Right lobe of liver (tissue), 4 donors: ENCODE measurements around the gene GCLM.
A peak's percentile ranks its signal among the peaks of the same experiment; 100 is the strongest.

Experiments
- CTCF ChIP-seq, 4 donors: fragments of 200-600 bp in 3 of 4; fragments of 450-650 bp in 1 of 4; IDR thresholded peaks; one replicate each; pipeline versions ENCODE4 v1.5.1 to v1.8.0; 2016 to 2022; ENCODE audit warnings: antibody characterized with exemption in 4 of 4, mild to moderate bottlenecking in 2 of 4
- POLR2A ChIP-seq: fragments of 450-650 bp; IDR thresholded peaks from one replicate; pipeline ENCODE4 v1.6.1; 2017; ENCODE audit warnings: antibody characterized with exemption, mild to moderate bottlenecking
- donor health status: DM: no; HTN: no; CAD: no.
- donor health status: DM: no; HTN: no; CAD: no.
- donor health status: DM: no; HTN: yes; CAD: no.

- TF ChIP-seq POLR2A: peak; percentile 83
- no peak for TF ChIP-seq CTCF (IDR thresholded peaks at IDR 0.05)
Observed at GRCh38 chr1:93878889-93879586, 30.2 kb downstream of the GCLM start, which contains the start of gene DNTTIP2.
